Fibroblast of villous mesenchyme (primary cell): Measurements from ENCODE around the gene PTGER1. TPM values are rescaled to one million over a fixed set of nuclear protein-coding genes. Genes with fewer than 3 reads are reported as not detected.

Source experiments
- DNase-seq: peaks from one replicate; pipeline ENCODE4 v3.0.0-alpha.2; 2010; ENCODE audit warnings: low read depth
- H3K4me3 ChIP-seq: 2 replicates; pipeline ENCODE4 v1.5.1; 2011; ENCODE audit warnings: low read depth, mild to moderate bottlenecking, low read length
- CTCF ChIP-seq: IDR thresholded peaks from 2 replicates; pipeline ENCODE4 v1.5.1; 2012; ENCODE audit warnings: low read depth, mild to moderate bottlenecking, low read length; ENCODE audit not compliant: insufficient read depth
- small RNA-seq: library from RNA; depleted of rRNA; stranded (forward); fragments of <200 nt; gene quantifications from one replicate; pipeline ENCODE3, GENCODE V24; 2012
- total RNA-seq: library from RNA; depleted of rRNA; stranded (reverse); fragments of >200 nt; gene quantifications from 2 replicates; pipeline ENCODE4 v1.2.3, GENCODE V29; 2012

The PTGER1 gene
- total RNA-seq, 1 donor, result 2.6 TPM

DNA sequence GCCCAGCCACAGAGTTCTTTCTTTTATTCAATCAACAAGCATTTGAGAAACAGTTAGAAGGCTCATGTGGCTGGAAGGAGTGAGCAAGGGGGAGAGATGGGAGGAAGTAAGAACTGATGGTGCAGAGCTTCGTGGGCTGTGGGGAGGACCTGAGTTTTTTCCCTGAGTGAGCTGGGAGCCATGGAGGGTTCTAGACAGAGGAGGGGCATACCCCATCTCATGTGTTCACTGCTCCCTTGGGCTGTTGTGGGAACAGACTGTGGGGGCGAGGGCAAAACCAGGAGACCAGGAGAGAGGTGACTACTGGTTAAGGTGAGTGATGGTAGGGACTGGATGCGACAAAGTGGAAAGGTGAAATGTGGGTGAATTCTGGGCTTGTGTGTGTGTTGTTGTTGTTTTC is 44.4 kb downstream of the PTGER1 start:
- no peak for TF ChIP-seq CTCF
- no peak overlapping the region for H3K4me3 ChIP-seq
- no peak for DNase-seq

DNA sequence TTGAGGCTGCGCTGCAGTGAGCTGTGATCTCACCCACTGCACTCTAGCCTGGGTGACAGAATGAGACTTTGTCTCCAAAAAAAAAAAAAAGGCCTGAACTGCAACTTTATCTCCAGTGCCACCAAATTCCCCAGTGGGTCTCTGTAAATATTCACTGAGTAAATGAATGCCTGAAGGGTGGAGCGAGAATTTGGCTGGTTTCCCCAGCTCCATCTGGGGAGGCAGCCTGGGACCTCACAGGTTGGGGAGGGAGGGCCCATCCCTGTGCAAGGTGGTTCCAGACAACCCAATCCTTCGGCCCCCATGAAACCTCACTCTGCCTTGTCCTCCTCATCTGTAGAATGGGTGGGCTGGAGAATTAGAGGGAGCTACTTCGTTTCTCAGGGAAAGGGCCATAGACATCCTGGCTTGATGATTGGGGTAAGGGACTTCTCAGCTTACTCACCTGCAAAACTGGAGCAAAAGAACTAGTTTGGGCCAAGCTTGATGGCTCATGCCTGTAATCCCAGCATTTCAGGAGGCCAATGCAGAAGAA is 46.2 kb downstream of the PTGER1 start:
- no peak for DNase-seq
- H3K4me3 ChIP-seq, result no peak overlapping the region
- TF ChIP-seq CTCF, result no peak

DNA sequence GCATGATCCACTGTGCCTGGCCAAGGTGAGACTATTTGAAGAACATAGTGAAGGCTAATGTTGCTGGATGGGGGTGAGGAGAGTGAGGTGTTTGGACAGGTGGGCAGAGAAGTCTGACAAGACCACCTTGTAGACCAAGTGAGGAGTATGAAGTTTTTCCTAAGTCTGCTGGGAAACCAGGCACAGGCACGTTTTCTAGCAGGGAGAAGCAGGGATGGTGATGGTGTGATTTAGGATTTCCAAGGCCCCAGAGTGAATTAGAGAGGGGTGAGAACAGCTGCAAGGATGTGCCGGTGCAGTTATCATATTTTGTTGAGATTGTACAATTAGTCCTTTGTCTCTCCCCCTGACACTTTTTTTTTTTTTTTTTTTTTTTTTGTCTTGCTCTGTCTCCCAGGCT is 47.7 kb downstream of the PTGER1 start:
- no peak for TF ChIP-seq CTCF
- H3K4me3 ChIP-seq, result no peak overlapping the region

DNA sequence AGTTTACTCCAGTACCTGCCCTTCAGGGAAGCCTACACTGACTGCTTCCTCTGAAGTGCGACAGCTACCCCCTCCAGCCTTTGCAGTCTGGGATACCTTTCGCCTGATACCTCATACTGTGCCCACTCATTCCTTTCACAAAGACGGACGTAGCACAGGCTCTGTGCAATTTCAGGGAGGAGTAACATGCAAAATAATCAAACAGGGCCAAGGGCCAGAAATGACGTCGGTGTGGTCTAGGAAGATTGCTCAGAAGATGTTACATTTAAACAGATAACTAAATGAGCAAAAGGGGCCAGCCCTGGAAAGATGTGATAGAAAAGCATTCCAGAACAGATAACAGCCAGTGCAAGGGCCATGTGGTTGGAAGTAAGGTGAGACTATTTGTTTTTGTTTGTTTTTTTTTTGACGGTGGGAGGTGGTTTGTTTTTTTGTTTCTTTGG is 49.4 kb downstream of the PTGER1 start:
- TF ChIP-seq CTCF, result no peak
- no peak overlapping the region for H3K4me3 ChIP-seq
- peak; percentile 84 for DNase-seq

More for the DNA sequence above, 47.7 kb downstream of the PTGER1 start:
- DNase-seq, result no peak

Small RNAs within 50 kb of the gene (small RNA-seq; reads per million reads assigned to genes)
- gene SNRPGP15, result not detected

Other genes with a start within 250 kb of the PTGER1 start
- 40.9 and 48.4 TPM in 2 replicates for gene ADGRE5, start 93.9 kb downstream of the PTGER1 start, total RNA-seq
- 56.6 and 63.8 TPM in 2 replicates for gene DDX39A, start 56.0 kb downstream of the PTGER1 start, total RNA-seq
- gene PKN1, start 42.0 kb downstream of the PTGER1 start, total RNA-seq, result 127 and 207 TPM in 2 replicates
- 155 and 169 TPM in 2 replicates for gene GIPC1, start 20.8 kb upstream of the PTGER1 start, total RNA-seq
- gene DNAJB1, start 43.0 kb upstream of the PTGER1 start, total RNA-seq, result 78.0 and 99.3 TPM in 2 replicates
- 27.4 and 32.0 TPM in 2 replicates for gene TECR, start 54.2 kb upstream of the PTGER1 start, total RNA-seq
- gene NDUFB7, start 96.7 kb upstream of the PTGER1 start, total RNA-seq, result 216 and 357 TPM in 2 replicates
- not detected in 2 replicates for gene CLEC17A, start 107.7 kb upstream of the PTGER1 start, total RNA-seq
- not detected in 2 replicates for gene ADGRE3, start 199.5 kb upstream of the PTGER1 start, total RNA-seq
- 13.9 and 18.6 TPM in 2 replicates for gene ZNF333, start 214.7 kb upstream of the PTGER1 start, total RNA-seq